Tibial artery (tissue), 4 donors: ENCODE measurements around the gene GGT5.

Source experiments
- DNase-seq, 2 donors: peaks; one replicate each; pipeline ENCODE4 v3.0.0-alpha.2; 2019
- H3K27ac ChIP-seq, 2 donors: fragments of 200-600 bp; sonication (generic) in 1 of 2; 1 replicate in 1 of 2; 2 replicates in 1 of 2; pipeline ENCODE4 v1.5.1; 2018 to 2019; ENCODE audit warnings: mild to moderate bottlenecking in 1 of 2
- H3K27me3 ChIP-seq, 2 donors: fragments of 200-600 bp; sonication (generic) in 1 of 2; one replicate each; pipeline versions ENCODE4 v1.5.1 to v1.6.0; 2016 to 2019
- H3K36me3 ChIP-seq, 3 donors: fragments of 200-600 bp; sonication (generic) in 2 of 3; one replicate each; pipeline ENCODE4 v1.5.1; 2016 to 2019; ENCODE audit warnings: mild to moderate bottlenecking in 2 of 3
- H3K4me1 ChIP-seq, 4 donors: fragments of 200-600 bp; sonication (generic) in 2 of 4; 1 replicate in 3 of 4; 2 replicates in 1 of 4; pipeline ENCODE4 v1.5.1; 2016 to 2019
- H3K4me3 ChIP-seq, 2 donors: fragments of 200-600 bp; sonication (generic) in 1 of 2; 1 replicate in 1 of 2; 2 replicates in 1 of 2; pipeline ENCODE4 v1.5.1; 2018 to 2019; ENCODE audit warnings: mild to moderate bottlenecking in 2 of 2
- H3K9me3 ChIP-seq, 3 donors: fragments of 200-600 bp; sonication (generic) in 1 of 3; one replicate each; pipeline ENCODE4 v1.5.1; 2016 to 2019
- intact Hi-C: fragments of 100-400 bp; cut with DNase I; formaldehyde crosslinking; loops from one replicate; pipeline ENCODE4 v1.15.0; 2023; ENCODE audit warnings: low total_unique reads
- TF ChIP-seq, protein P1 (sequence below), 2 experiments: fragments of 200-600 bp in 1 of 2; fragments of 450-650 bp in 1 of 2; IDR thresholded peaks; one replicate each; pipeline ENCODE4 v1.5.1; 2017 to 2019; ENCODE audit warnings: antibody characterized with exemption in 2 of 2, mild to moderate bottlenecking in 1 of 2, moderate library complexity in 1 of 2

Gene GGT5

DNA sequence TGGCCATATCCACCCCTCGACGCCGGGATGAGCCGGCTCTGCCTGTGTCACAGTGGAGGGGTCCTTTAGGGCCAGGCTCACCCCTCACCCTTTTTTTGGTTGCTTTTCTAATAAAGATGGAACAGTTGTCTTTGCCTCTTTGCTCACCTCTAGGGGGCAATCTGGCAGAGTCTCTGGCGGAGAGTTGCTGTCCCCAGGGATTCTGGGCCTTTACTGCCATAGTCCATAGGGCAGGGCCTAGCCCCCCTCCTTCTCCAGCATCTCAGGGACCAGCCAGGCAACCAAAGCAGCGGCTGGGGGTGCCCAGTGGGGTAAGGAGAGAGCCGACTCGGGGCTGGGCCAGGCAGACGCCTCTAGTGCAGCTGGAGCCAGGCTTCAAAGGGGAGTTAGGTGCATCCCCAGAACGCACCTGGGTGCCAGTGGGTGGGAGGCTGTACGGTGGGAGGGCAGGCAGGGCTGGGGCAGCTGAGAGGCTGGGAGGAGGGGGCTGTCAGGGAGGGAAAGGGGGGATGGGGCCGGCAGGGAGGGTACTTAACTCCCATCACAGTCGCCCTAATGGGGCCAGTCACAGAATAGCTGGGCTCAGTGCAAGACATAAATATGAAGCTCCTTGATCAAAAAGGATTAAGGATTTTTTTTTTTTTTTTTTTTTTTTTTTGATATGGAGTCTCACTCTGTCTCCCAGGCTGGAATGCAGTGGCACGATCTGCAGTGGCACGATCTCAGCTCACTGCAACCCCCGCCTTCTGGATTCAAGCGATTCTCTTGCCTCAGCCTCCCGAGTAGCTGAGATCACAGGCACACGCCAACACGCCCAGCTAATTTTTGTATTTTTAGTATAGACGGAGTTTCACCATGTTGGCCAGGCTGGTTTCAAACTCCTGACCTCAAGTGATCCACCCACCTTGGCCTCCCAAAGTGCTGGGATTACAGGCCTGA, 66.1 kb downstream of the GGT5 start:
- Histone ChIP-seq H3K4me1 (peaks cover 14 to 100% (median 90%) of the 10 kb centered on the region in 4 donors), H3K4me3 (no peak overlapping the region), H3K36me3 (peaks cover 2 to 37% (median 11%) of the 10 kb centered on the region in 3 donors), H3K9me3 (no peaks in the 10 kb centered on the region), H3K27me3 (no peaks in the 10 kb centered on the region), H3K27ac (peak overlapping the region; percentile 87 to 96)
- no peak for DNase-seq
- TF ChIP-seq, protein P1, sequence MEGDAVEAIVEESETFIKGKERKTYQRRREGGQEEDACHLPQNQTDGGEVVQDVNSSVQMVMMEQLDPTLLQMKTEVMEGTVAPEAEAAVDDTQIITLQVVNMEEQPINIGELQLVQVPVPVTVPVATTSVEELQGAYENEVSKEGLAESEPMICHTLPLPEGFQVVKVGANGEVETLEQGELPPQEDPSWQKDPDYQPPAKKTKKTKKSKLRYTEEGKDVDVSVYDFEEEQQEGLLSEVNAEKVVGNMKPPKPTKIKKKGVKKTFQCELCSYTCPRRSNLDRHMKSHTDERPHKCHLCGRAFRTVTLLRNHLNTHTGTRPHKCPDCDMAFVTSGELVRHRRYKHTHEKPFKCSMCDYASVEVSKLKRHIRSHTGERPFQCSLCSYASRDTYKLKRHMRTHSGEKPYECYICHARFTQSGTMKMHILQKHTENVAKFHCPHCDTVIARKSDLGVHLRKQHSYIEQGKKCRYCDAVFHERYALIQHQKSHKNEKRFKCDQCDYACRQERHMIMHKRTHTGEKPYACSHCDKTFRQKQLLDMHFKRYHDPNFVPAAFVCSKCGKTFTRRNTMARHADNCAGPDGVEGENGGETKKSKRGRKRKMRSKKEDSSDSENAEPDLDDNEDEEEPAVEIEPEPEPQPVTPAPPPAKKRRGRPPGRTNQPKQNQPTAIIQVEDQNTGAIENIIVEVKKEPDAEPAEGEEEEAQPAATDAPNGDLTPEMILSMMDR (IDR thresholded peaks at IDR 0.05), result peak in 1 of 2 experiments; percentile 14
- intact Hi-C loops, result no loop called here

DNA sequence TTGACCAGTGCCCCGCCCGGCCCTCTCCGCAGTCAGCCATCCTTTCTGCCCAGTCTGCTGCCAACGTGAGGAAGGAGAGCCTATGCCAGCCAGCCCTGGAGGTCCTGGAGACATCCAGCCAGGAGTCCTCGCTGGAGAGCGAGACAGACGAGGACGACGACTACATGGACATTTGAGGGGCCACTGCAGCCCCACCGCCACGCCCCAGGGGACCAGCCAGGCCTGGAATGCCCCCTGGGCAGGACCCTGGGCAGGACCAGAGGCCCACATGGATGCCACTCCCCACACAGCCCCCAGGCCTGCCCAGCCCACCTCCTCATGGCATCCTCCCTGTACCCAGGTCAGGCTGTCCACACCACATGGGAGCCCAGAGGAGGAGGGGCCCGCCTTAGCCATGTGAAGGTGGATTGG, 66.9 kb downstream of the GGT5 start:
- TF ChIP-seq, protein P1 (IDR thresholded peaks at IDR 0.05), result no peak
- Histone ChIP-seq H3K4me3 (no peak overlapping the region), H3K4me1 (peaks cover 14 to 93% (median 83%) of the 10 kb centered on the region in 4 donors), H3K9me3 (no peaks in the 10 kb centered on the region), H3K36me3 (peaks cover 9 to 45% (median 19%) of the 10 kb centered on the region in 3 donors), H3K27me3 (no peaks in the 10 kb centered on the region), H3K27ac (peak overlapping the region; percentile 87 to 96)
- intact Hi-C loops, result no loop called here
- DNase-seq, result no peak

DNA sequence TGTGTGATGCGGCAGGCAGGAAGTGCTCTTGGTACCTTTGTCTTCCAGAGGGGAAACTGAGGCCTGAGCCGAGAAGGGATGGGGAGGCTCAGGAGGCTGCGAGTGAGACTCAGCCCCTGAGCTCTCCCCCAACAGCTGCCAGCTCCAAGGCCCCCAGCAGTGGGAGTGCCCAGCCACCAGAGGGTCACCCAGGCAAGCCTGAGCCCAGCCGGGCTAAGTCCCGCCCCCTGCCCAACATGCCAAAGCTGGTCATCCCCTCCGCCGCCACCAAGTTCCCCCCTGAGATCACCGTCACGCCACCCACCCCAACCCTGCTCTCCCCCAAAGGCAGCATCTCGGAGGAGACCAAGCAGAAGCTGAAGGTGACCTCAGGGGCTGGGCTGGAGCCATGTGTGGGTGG, 67.4 kb downstream of the GGT5 start:
- Histone ChIP-seq H3K36me3 (peaks cover 15 to 50% (median 25%) of the 10 kb centered on the region in 3 donors), H3K4me3 (no peak overlapping the region), H3K9me3 (no peaks in the 10 kb centered on the region), H3K27ac (peak overlapping the region; percentile 87 to 96), H3K27me3 (no peaks in the 10 kb centered on the region), H3K4me1 (peaks cover 14 to 87% (median 77%) of the 10 kb centered on the region in 4 donors)
- intact Hi-C loops, result no loop called here
- TF ChIP-seq, protein P1 (IDR thresholded peaks at IDR 0.05), result no peak
- DNase-seq, result no peak

DNA sequence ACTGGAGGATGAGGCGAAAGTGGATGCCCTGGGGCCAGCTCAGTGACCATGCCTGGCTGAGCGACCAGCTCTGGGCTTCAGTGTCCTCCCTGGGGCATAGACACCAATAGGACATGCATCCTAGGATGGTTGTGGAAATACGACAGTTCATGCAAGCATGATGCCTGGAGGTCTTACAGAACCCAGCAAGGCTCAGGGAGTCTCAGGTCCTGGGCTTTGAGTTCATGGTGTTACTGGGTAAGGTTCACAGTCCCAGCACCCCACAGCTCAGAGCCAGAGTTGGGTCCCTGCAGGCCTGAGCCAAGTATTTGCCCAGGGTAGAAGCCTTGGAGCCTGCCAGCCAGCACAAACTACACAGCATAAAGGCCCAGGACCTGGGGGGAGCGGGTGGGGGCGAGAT, 67.8 kb downstream of the GGT5 start:
- no peak overlapping the region for H3K4me3 ChIP-seq
- H3K4me1 ChIP-seq, result peaks cover 14 to 83% (median 73%) of the 10 kb centered on the region in 4 donors
- no peaks in the 10 kb centered on the region for H3K27me3 ChIP-seq
- H3K9me3 ChIP-seq, result no peaks in the 10 kb centered on the region
- no peak for DNase-seq
- intact Hi-C loops, result no loop called here
- TF ChIP-seq, protein P1 (IDR thresholded peaks at IDR 0.05), result no peak
- H3K36me3 ChIP-seq, result peaks cover 19 to 55% (median 29%) of the 10 kb centered on the region in 3 donors
- H3K27ac ChIP-seq, result peak overlapping the region; percentile 87 to 96

DNA sequence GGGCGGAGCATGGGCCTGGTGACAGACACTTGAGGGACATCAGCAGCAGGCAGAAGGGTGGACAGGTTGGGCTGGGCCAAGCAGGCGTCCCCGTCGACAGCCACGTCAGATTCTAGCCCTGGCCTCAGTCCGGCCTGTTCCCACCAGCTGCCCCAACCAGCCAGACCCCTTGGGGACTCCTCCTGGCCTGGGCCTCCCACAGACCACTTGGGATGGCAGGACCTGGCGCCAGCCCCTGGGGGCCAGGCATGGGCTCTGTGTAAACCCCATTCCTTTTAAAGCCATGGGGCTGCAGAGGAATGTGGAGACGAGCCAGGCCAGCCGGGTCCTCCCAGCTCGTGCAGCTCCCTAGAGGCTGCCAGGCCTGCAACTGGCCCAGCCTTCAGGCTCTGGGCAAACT, 68.3 kb downstream of the GGT5 start:
- Histone ChIP-seq H3K27me3 (no peaks in the 10 kb centered on the region), H3K36me3 (peaks cover 23 to 59% (median 33%) of the 10 kb centered on the region in 3 donors), H3K9me3 (no peaks in the 10 kb centered on the region), H3K27ac (peak overlapping the region; percentile 87 to 96), H3K4me1 (peaks cover 14 to 79% (median 69%) of the 10 kb centered on the region in 4 donors), H3K4me3 (no peak overlapping the region)
- intact Hi-C loops, result no loop called here
- TF ChIP-seq, protein P1 (IDR thresholded peaks at IDR 0.05), result no peak
- DNase-seq, result peak; percentile 75 to 97
